Mesenteric fat pad (tissue), 1 donor: ENCODE measurements around the gene NUCB2. TPM values are rescaled to one million over a fixed set of nuclear protein-coding genes. Genes with fewer than 3 reads are reported as not detected.

Experiments
- DNase-seq: peaks from one replicate; pipeline ENCODE4 v3.0.0-alpha.2; 2020; ENCODE audit warnings: low spot score
- total RNA-seq: library from RNA; stranded (reverse); fragmentation: NEBNext Ultra II Directional; extraction: Animal tissue kit (Norgen Biotek cat#: 25700); gene quantifications from one replicate; pipeline ENCODE4 v1.2.1, GENCODE V29; 2021
- donor health status: DM: yes; HTN: yes; CAD: no.

NUCB2 gene
- total RNA-seq, 1 donor from 2014 or later: 80.5 TPM

GRCh38 chr11:17331669-17332068, 55.1 kb downstream of the NUCB2 start:
- DNase-seq: no peak

DNA sequence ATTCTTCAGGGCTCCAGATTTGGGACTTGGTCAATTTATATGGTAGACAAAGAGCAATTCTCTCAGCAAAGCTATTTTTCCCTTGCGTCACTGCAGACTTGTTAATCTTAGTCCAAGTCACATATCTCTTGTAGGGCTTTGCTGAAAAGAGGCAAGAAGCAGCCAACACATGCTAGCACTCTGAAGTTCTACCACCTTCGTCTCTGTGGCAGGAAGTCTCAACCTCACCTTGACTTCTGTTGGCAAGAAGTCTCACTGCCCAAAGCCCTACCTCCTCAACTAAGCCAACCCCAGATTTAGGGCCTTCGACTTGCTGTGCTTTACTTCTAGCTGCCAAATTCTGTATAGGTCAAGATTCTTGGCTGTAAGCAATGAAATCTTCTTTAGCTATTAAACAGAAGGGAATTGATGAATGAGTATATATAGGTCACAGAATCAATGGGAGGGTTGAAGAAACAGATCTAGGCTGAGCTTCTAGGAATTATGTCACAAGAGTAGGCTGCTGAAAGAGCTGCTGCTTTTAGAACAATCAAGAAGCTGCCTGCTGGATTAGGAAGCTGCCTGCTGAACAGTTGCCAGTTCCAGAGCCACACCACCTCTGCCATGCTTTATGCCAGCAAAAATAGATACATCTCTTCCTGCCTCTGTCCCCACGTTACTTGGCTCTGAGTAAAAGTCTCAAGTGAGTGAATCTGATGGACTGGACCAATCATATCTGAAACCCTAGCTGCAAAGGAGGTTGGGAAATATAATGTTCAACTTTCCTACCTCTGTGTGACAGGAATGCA, 57.5 kb downstream of the NUCB2 start:
- no peak for DNase-seq

DNA sequence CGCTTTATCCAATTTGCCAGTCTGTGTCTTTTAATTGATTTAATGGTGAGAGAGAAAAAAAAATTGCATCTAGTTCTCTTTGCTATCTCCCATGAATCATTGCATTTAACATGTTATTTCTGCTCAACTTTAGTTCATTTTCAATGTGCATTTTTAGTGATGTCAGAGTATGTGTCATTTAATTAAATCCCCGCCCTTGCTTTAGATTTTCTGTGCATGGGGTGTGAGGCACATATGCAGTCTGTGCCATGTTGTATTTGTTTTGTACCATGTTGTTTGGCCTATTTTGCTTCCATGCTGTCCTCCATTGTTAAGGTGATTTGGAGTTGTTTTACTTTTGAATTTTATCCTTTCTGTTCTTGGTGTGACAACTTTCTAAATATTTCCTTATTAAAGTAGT, 66.7 kb downstream of the NUCB2 start:
- DNase-seq: no peak

DNA sequence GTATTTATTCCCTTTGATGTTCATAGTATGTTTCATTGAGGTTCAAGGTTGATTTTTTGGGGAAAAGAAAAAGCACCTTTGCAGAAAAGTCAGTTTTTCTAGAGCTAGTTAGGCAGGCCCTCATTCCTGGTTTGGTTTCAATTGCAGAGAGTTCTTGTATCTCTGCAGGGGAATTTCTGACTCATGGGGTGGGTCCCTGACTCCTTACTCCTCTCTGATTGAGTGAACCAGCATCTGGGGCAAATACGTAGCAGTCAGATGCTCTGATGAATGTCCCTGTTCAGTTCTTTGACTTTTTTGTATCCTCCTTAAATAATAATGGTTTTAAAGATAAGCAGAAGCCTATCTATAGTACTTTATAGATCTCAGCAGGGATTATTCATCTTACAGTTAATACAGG, 67.4 kb downstream of the NUCB2 start:
- DNase-seq: no peak

GRCh38 chr11:17347676-17348075, 71.1 kb downstream of the NUCB2 start:
- DNase-seq: no peak

DNA sequence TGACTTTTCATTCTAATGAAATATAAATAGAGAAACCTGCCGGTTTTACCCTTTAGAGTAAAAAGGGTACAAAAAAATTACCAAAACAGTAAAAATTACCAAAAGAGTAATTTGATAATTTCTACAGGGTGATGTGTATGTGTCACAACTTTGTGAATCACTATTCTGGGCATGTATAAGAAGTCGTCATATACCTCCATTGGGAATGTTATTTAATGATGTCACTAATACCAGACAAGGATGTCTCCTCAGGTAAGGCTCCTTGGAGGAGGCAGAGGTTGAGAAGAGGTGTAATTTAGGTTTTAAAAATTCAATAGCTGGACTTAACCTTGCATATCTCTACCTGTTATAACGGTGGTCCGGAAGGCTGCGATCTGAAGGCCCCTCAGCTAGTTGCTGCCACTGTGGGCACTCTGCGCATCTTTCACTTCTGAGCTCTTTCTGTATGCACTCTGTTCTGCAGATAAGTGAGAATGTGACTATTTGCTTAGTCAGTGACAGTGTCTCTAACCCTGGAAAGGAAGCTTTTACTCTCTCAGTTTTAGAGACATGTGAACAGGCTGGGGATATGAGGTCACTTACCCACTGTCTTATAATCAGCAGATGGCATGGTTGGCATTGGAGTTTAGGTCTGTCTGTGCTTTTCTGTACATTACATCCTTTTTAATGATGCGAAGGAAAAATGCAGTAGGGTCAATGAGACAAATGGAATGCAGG, 74.1 kb downstream of the NUCB2 start:
- DNase-seq: no peak

GRCh38 chr11:17351172-17351509, 74.6 kb downstream of the NUCB2 start:
- no peak for DNase-seq

DNA sequence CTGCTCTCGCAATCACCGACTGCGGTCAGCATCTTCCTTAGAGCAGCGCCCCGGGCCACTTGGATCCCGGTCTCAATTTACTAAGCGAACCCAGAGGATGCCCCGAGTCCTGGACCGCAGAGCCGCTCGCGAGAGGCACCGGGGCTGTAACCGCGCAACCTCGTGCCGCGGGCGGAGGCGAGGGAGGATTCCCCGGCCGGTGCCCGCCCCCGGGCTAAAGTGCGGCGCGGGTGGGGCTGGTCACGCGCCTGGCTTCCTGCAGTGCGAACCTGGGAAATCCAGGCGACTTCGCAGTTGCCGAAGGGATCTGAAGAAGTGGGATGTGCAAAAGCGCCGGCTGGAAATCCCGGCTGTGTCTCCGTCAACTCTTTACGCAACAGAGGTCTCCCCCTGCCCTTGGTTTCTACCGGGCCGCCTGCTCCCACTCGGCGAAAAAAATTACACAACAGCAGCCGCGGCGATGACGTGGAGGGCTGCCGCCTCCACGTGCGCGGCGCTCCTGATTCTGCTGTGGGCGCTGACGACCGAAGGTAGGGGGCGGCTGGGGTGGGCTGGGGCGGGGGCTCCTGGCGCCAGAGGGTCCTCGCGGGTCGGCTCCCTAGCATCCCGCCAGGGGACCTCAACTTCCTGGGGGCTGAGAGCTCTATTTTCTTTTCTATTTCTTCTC, 75.1 kb downstream of the NUCB2 start, which contains the start of gene NCR3LG1:
NCR3LG1 (plus strand) TSS at position 291 of the 667 bp plus-strand sequence; CDS start at position 461, 170 bp downstream.
- peak; percentile 92 for DNase-seq

DNA sequence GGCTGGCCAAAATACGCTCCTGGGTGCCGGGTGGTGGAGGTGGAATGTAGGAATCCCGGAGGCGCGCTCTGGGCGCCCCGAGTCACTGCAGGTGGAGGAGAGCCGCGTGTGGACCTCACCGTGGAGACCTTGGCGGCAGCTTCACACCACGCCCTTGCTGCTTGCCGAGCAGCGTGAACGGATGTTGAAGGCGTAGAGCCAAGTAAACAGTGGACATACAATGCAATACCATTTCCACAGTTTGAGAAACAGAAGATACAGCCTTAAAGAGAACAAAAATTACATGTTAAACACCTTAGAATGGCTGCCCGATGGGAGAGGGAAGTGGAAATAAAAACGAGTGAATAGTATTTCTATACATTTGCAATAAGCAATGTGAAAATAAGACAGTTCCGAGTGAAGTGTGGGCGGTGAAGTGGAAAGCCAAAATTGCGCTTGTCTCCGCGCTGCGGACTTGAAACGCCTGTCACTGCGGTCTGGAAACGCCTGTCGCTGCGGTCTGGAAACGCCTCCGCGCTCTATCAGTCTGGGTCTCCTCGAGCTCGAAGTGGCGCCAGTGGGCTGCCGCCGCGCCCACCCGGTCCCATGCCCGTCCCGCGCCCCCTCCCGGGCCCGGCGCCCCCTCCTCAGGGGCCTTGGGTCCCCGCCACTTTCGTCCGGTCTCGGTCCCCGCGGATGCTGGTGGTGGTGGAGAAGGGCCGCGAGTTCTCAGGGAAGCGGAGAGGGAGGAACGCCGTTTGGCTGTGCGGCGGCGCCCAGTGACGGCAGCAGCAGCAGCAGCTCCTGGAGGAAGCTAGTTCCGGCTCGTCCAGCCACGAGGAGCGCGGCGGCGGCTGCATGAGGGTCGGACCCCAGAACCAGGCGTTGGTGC, 76.6 kb downstream of the NUCB2 start:
- DNase-seq: peak; percentile 91

DNA sequence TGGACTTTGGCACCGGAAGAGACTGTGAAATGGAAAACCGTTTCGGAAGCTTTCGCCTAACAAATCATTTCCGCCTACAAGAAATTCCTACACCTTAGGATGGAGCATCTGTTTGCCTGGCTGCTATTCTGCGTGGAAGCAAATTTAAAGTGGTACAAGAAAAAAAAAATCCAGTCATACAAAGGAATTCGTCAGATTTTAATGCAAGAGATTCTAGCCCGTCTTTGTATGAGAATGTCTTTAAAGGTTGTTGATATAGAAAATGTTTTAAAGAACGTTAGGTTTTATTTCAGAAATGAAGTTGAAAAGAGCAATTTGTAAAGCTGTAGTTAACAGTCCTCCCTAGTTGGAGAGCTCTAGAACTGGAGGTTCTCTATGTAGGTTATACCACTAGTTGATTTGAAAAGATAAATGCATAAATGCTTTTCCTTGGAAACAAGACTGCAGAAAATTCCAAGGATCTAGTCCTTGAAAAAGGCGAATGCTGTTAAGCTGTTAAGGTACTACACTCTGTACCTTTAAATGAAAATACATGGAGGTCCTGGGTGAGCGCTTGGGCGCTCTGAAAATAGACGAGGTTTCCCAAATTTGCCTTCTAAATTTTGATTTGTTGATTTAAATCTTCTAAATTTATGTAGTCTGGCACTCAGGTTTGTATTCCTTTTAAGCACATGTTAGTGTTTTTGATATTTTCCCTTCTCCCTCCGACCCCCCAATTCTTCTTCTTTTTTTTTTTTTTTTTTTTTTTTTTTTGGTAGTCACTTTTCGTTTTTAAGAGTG, 77.5 kb downstream of the NUCB2 start:
- no peak for DNase-seq

GRCh38 chr11:17354601-17354991, 78.1 kb downstream of the NUCB2 start:
- DNase-seq: no peak

- no peak for DNase-seq
These were observed 90.0 kb downstream of the NUCB2 start for GRCh38 chr11:17366495-17366894.

GRCh38 chr11:17368551-17368950, 92.0 kb downstream of the NUCB2 start:
- DNase-seq: no peak

- no peak for DNase-seq
These were observed 92.6 kb downstream of the NUCB2 start for GRCh38 chr11:17369094-17369493.

DNA sequence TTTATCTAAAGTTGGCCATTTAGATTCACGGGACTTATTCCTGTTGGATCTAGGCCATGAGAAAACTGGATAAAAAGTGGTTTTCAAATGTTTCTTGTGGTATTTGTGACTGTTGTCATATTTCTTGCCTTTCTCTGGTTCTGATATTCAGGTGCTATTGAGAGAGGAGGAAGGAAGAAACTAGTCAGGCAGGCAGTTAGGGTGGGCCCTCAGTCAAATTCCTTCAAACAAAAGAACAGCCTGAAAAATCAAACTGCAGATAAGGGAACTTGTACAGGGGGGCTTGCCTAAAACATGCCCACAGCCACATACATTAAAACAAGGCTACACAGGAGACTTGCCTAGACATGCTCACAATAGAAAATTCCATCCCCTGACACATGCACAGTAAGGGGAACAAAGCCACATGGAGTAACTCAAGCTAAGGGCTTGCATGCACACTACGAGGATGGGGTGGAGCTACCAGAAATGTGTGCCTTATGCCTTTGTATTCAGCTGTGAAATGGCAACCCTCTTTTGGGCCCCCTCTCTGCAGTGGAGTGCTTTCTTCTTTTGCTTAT, 93.2 kb downstream of the NUCB2 start:
- no peak for DNase-seq

DNA sequence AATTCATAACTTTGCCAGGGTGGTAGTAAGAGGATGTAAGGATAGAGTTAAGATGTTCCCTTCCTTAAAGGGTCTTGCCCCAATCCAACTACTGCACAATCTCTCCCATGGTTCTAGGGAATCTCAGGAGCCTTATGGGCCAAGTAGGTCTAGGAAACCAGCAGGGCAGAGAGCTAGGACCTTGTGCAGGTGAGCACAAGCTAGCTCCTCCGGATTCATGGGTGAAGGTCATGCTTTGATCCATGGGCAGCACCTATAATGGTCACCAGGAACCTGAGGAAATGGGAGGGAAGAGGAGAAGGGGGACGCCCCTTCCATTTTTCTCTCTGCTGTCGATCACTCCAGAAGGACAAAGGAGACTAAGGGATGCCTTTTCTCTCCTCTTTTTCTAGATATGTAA, 95.1 kb downstream of the NUCB2 start:
- DNase-seq: no peak

- DNase-seq: no peak
These were observed 99.0 kb downstream of the NUCB2 start for GRCh38 chr11:17375547-17375946.

DNA sequence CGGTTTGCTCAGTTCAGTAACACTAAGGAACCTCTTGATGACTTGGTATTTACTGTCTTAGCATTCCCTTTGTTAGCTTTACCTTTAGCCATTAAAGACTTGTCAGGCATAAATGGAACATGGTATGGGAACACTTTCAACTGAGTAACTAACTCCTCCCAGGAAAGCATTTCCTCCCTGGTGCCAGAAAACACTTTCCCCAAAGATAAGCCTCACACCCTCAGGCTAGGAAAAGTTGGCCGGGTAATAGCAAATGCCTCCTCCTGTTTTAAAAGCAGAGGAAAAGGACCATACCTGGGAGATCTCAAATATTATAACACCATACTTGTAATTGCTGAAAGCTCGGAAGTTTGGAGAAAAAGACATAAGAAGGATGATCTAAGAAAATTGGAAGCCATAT, 100.0 kb downstream of the NUCB2 start:
- no peak for DNase-seq

DNA sequence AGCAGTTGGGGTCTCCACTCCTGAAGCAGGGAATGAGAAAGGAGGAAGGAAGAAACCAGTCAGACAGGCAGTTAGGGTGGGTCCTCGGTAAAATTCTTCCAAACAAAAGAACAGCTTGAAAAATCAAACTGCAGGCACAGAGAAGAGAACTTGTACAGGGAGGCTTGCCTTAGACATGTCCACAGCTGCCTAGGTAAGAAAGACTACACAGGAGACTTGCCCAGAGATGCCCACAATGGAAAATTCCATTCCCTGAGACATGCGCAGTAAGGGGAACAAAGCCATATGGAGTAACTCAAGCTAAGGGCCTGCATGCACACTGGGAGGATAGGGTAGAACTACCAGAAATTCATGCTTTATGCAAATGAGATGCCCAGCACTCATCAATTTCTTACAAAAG, 102.1 kb downstream of the NUCB2 start:
- no peak for DNase-seq
